Ovary (tissue), 10 donors: ENCODE results near the gene OR8A1. TPM values are rescaled to one million over a fixed set of nuclear protein-coding genes. Genes with fewer than 3 reads are reported as not detected.

Source experiments
- DNase-seq, 5 donors: peaks; one replicate each; pipeline ENCODE4 v3.0.0-alpha.2; 2019 to 2020
- H3K27ac ChIP-seq, 2 donors: fragments of 200-600 bp; one replicate each; pipeline versions ENCODE4 v1.5.1 to v1.8.0; 2019 to 2022
- H3K27me3 ChIP-seq: fragments of 200-600 bp; one replicate; pipeline ENCODE4 v1.8.0; 2022
- H3K36me3 ChIP-seq: fragments of 200-600 bp; sonication (generic); one replicate; pipeline ENCODE4 v1.5.1; 2019
- H3K4me1 ChIP-seq: one replicate; pipeline ENCODE4 v1.8.1; 2013; ENCODE audit warnings: mild to moderate bottlenecking, moderate library complexity; ENCODE audit not compliant: insufficient read depth
- H3K4me3 ChIP-seq: fragments of 200-600 bp; sonication (generic); one replicate; pipeline ENCODE4 v1.5.1; 2017
- H3K9me3 ChIP-seq, 2 donors: fragments of 200-600 bp in 1 of 2; sonication (generic) in 1 of 2; one replicate each; pipeline versions ENCODE4 v1.5.1 to v1.8.1; 2013 to 2019; ENCODE audit warnings: mild to moderate bottlenecking in 1 of 2, moderate library complexity in 1 of 2
- EP300 ChIP-seq: sonication (generic); formaldehyde crosslinking; IDR thresholded peaks from one replicate; pipeline ENCODE4 v1.6.1; 2017; ENCODE audit warnings: antibody characterized with exemption
- POLR2A ChIP-seq: fragments of 450-650 bp; IDR thresholded peaks from one replicate; pipeline ENCODE4 v1.6.1; 2017; ENCODE audit warnings: antibody characterized with exemption, mild to moderate bottlenecking, moderate library complexity
- WGBS, 3 donors: extraction: QIAGEN DNeasy Blood & Tissue Kit in 1 of 3; methylation state at CpG; one replicate each; pipeline versions ENCODE4 v1.1.5 to v1.1.7; 2013 to 2017; 5-methylcytosine and 5-hydroxymethylcytosine counted together
- intact Hi-C, 4 donors: fragments of 100-400 bp; cut with DNase I; formaldehyde crosslinking; loops; one replicate each; pipeline versions ENCODE4 v1.11.0 to v1.15.1; 2022 to 2023
- long read RNA-seq, 3 donors: library from polyadenylated mRNA in 2 of 3; unstranded in 2 of 3; transcript quantifications; one replicate each; pipeline ENCODE4 v2.0.0 and lab custom pipeline, GENCODE V29; 2021 to 2026
- polyA plus RNA-seq, 2 donors: library from polyadenylated mRNA; stranded (reverse); fragments of 200-250 nt in 1 of 2; fragments of 350-450 nt in 1 of 2; fragmentation: Illumina TruSeq in 1 of 2; extraction: RNeasy Lipid Tissue Mini Kit (QIAGEN cat#74804) in 1 of 2; gene quantifications; one replicate each; pipeline ENCODE4 v1.2.3, GENCODE V29; 2013 to 2014
- total RNA-seq, 7 donors: library from RNA; depleted of rRNA in 2 of 7; stranded (reverse); fragments of >200 nt in 2 of 7; fragmentation: NEBNext Ultra II Directional in 3 of 7; extraction: Animal tissue kit (Norgen Biotek cat#: 25700) in 3 of 7; gene quantifications; one replicate each; pipeline versions ENCODE4 v1.1.0 to v1.2.4, GENCODE V29; 2016 to 2023
- TF ChIP-seq, protein P1 (sequence below), 3 donors: fragments of 450-650 bp in 2 of 3; fragments of 200-600 bp in 1 of 3; IDR thresholded peaks; one replicate each; pipeline versions ENCODE4 v1.5.1 to v1.8.0; 2016 to 2022; ENCODE audit warnings: antibody characterized with exemption in 3 of 3, mild to moderate bottlenecking in 1 of 3
- donor health status: DM: no; HTN: no; CAD: no; lungs with moderate emphysema.
- donor health status: DM: no; HTN: no; CAD: no.
- donor health status: Bipolar disorder and iron deficiency.
- donor health status: DM: yes; HTN: yes; CAD: no.
- donor health status: DM: no; HTN: no; CAD: no.
- donor health status: DM: yes; HTN: yes; CAD: no.

OR8A1 gene
- not detected for total RNA-seq
- not detected for polyA plus RNA-seq
- long read RNA-seq, donor 1, result 0 reads
- long read RNA-seq, donor 2, result 0 reads
- long read RNA-seq, donor 3, result 0 reads

DNA sequence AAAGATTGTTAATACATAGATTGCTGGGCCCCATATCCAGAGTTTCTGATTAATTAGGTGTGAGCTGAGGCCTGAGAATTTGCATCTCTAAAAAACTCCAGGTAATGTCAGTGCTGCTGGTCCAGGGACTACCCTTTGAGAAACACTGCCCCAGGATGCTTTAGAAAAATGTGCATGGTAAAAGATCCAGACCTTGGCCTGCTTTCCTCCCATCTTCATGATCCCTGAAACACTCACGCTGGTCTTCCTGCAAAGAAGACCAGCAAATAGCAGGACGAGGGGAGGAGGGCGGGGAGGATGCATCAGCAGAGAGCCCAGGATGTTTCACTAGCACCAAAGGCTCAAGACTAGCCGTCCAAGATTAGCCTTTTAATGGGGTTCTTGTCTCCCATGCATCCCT is at the start of gene OR8A1:
Gene OR8A1 (plus strand): TSS at position 301 of the 400 bp plus-strand sequence. CDS start 123 bp downstream, outside the sequence.
- H3K4me3 ChIP-seq, result no peak within 1 kb of the TSS
- H3K36me3 ChIP-seq, result no peaks in the 10 kb centered on the region
- H3K27ac ChIP-seq, result no peak within 1 kb of the TSS
- no peak for TF ChIP-seq EP300
- no peak for TF ChIP-seq POLR2A
- TF ChIP-seq, protein P1, sequence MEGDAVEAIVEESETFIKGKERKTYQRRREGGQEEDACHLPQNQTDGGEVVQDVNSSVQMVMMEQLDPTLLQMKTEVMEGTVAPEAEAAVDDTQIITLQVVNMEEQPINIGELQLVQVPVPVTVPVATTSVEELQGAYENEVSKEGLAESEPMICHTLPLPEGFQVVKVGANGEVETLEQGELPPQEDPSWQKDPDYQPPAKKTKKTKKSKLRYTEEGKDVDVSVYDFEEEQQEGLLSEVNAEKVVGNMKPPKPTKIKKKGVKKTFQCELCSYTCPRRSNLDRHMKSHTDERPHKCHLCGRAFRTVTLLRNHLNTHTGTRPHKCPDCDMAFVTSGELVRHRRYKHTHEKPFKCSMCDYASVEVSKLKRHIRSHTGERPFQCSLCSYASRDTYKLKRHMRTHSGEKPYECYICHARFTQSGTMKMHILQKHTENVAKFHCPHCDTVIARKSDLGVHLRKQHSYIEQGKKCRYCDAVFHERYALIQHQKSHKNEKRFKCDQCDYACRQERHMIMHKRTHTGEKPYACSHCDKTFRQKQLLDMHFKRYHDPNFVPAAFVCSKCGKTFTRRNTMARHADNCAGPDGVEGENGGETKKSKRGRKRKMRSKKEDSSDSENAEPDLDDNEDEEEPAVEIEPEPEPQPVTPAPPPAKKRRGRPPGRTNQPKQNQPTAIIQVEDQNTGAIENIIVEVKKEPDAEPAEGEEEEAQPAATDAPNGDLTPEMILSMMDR (IDR thresholded peaks at IDR 0.05), result no peak
- H3K9me3 ChIP-seq, result no peaks in the 10 kb centered on the region
- no peaks in the 10 kb centered on the region for H3K4me1 ChIP-seq
- DNase-seq, result no peak
- WGBS, 3 donors, result 36 to 67% (median 59%) methylated on average over 4 of the region's 4 CpGs
- no peaks in the 10 kb centered on the region for H3K27me3 ChIP-seq
- intact Hi-C loops, result loop anchor here in 1 of 4 donors (10.0 kb wide), 1 partner anchor 495 kb away; no protein-coding TSS in a partner anchor

DNA sequence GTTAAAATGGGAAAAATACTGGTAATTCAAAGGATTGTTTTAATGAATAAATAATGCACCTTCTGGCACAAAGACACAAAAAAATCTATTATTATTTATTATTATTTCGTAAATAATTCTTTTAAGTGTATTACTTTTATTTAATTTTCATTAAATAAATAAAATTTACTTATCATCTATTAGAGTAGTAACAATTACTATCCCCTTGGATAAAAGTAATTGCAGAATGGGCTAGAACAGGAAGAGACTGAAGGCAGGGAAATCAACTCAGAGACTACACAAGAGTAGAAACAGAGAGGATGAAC is 49.3 kb upstream of the OR8A1 start:
- Histone ChIP-seq H3K36me3 (no peaks in the 10 kb centered on the region), H3K4me3 (no peak overlapping the region), H3K27me3 (no peaks in the 10 kb centered on the region), H3K27ac (no peak overlapping the region), H3K9me3 (no peaks in the 10 kb centered on the region), H3K4me1 (no peaks in the 10 kb centered on the region)
- intact Hi-C loops, result no loop called here
- WGBS, 3 donors, result 52 to 71% (median 70%) methylated on average over 1 of the region's 1 CpG
- no peak for TF ChIP-seq EP300
- no peak for DNase-seq

DNA sequence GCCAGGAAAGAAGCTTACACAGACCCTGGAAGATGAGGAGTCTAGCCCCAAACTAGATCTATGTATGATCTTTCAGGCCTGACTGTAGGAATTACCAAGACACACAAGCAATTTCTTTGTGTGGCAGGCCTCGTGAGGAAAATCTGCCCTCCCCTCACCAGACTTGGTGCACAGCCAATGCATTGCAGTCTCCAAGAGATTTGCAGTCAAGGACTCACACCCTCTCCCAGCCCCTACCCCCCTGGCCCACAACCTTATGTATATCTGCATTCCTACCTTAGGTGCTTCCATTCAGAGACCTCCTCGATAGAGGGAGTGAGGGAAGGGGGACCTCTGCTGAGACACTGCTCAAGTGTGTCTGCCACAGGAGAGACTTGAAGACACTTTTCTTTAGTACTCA is 36.2 kb upstream of the OR8A1 start:
- 14 to 33% (median 19%) methylated on average over 2 of the region's 2 CpGs for WGBS, 3 donors
- DNase-seq, result no peak
- Histone ChIP-seq H3K4me1 (no peaks in the 10 kb centered on the region), H3K27me3 (no peaks in the 10 kb centered on the region), H3K9me3 (no peaks in the 10 kb centered on the region), H3K36me3 (no peaks in the 10 kb centered on the region), H3K27ac (no peak overlapping the region), H3K4me3 (no peak overlapping the region)
- TF ChIP-seq EP300, result no peak
- TF ChIP-seq, protein P1 (IDR thresholded peaks at IDR 0.05), result no peak
- TF ChIP-seq POLR2A, result no peak
- intact Hi-C loops, result no loop called here

DNA sequence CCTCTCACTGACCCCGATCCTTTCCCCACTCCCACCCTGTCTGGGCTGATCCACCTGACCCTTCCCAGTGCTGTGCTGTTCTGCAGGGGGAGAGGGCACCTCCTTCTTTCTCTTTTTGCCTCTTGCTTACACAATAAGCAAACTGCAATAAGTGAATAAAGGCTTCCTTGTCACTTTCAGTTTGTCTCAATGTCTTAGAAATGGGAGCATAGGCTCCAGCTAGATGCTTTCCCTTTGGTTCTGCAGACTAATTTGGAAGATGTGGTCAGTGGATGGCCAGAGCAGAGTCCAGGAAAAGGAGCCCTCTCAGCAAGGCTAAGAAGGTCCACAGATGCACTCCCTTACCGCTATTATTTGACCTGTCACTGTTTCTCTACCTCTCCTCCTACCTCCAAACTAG is 35.7 kb upstream of the OR8A1 start:
- H3K27me3 ChIP-seq, result no peaks in the 10 kb centered on the region
- DNase-seq, result no peak
- H3K9me3 ChIP-seq, result no peaks in the 10 kb centered on the region
- WGBS, 3 donors, result 68 to 70% (median 69%) methylated on average over 2 of the region's 2 CpGs
- TF ChIP-seq EP300 (no peak), POLR2A (no peak)
- TF ChIP-seq, protein P1 (IDR thresholded peaks at IDR 0.05), result no peak
- no peaks in the 10 kb centered on the region for H3K4me1 ChIP-seq
- intact Hi-C loops, result no loop called here
- no peak overlapping the region for H3K4me3 ChIP-seq
- no peaks in the 10 kb centered on the region for H3K36me3 ChIP-seq
- no peak overlapping the region for H3K27ac ChIP-seq

DNA sequence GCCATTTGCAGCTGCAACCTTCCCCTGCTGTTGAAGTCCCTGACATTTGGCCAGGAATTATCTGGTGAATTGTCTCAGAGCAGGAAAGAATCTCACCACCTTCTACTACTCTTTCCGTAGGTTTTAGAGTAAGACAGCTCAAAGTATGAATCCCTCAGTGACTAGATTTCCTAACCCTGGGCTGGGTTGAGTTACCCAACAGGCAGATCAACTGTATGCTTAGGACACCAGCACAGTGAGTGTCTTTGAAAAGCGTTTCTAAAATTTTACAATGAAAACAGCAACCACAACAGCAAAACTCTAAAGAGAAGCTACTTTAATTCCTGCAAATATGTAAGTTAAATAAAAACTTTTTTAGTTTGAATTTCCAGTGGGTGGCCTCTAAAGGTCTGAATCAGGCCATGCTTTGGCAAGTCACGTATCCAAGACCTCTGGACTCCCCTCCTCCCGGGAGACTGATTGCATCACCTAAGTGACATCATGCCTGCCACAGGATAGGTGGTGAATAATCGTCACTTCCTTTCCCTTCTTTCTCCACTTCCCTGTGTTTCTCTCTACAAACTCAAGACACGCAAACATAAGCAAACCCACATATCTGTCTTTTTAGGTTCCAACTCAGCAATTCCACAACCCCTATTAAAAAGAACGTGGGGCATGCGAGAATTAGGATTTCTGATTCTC is 34.1 kb upstream of the OR8A1 start:
- no peaks in the 10 kb centered on the region for H3K4me1 ChIP-seq
- no peak overlapping the region for H3K4me3 ChIP-seq
- no peaks in the 10 kb centered on the region for H3K27me3 ChIP-seq
- TF ChIP-seq EP300 (no peak), POLR2A (no peak)
- TF ChIP-seq, protein P1 (IDR thresholded peaks at IDR 0.05), result no peak
- 78 to 83% (median 79%) methylated on average over 8 of the region's 8 CpGs for WGBS, 3 donors
- H3K9me3 ChIP-seq, result no peaks in the 10 kb centered on the region
- intact Hi-C loops, result no loop called here
- no peak overlapping the region for H3K27ac ChIP-seq
- H3K36me3 ChIP-seq, result no peaks in the 10 kb centered on the region
- no peak for DNase-seq
